HEK293 (cell line): ENCODE results near the gene PIGH.

Experiments used
- CTCF ChIA-PET: fragments of 350-600 bp; formaldehyde crosslinking; extraction: SDS; loops from one replicate; lab custom pipeline; 2021; ENCODE audit warnings: antibody characterized with exemption; lab: Yijun Ruan, JAX
- POLR2A ChIA-PET: fragments of 300-600 bp; formaldehyde crosslinking; extraction: SDS; loops from one replicate; lab custom pipeline; 2020; ENCODE audit warnings: antibody characterized with exemption, inconsistent platforms; lab: Yijun Ruan, JAX
- H3K27ac ChIP-seq: fragments of 200-500 bp; sonication (Bioruptor generic); 2 replicates; pipeline ENCODE4 v1.5.1; 2014; ENCODE audit warnings: low read depth, low read length, control low read depth, inconsistent platforms; ENCODE audit errors: extremely low read depth
- H3K36me3 ChIP-seq, 2 experiments: fragments of 200-500 bp in 1 of 2; sonication (Bioruptor generic) in 1 of 2; 1 replicate in 1 of 2; 2 replicates in 1 of 2; pipeline ENCODE4 v1.5.1; 2014 to 2017; ENCODE audit warnings: inconsistent platforms in 2 of 2, low read length in 2 of 2; ENCODE audit not compliant: control insufficient read depth in 2 of 2, insufficient read depth in 1 of 2
- H3K4me1 ChIP-seq: fragments of 200-500 bp; sonication (Bioruptor generic); 2 replicates; pipeline ENCODE4 v1.5.1; 2014; ENCODE audit warnings: mild to moderate bottlenecking, low read length, inconsistent platforms; ENCODE audit not compliant: control insufficient read depth, insufficient read depth
- H3K4me3 ChIP-seq: 2 replicates; pipeline ENCODE4 v1.5.1; 2011; ENCODE audit warnings: low read depth, mild to moderate bottlenecking, control low read depth, low read length, moderate library complexity
- H3K9me3 ChIP-seq: fragments of 200-500 bp; sonication (Bioruptor generic); 2 replicates; pipeline ENCODE4 v1.5.1; 2014; ENCODE audit warnings: low read depth, low read length, inconsistent platforms; ENCODE audit not compliant: control insufficient read depth, insufficient read depth
- BCL6B ChIP-seq: fragments of 450-650 bp; formaldehyde crosslinking; IDR thresholded peaks from 2 replicates; pipeline ENCODE4 v1.5.1; 2017; ENCODE audit warnings: missing biosample characterization, missing genetic modification characterization
- EGR2 ChIP-seq: fragments of 450-650 bp; formaldehyde crosslinking; IDR thresholded peaks from 2 replicates; pipeline ENCODE4 v1.5.1; 2016; ENCODE audit warnings: low read depth, missing biosample characterization, missing genetic modification characterization
- GFI1B ChIP-seq: fragments of 450-650 bp; formaldehyde crosslinking; IDR thresholded peaks from 2 replicates; pipeline ENCODE4 v1.5.1; 2016; ENCODE audit warnings: missing biosample characterization, missing genetic modification characterization
- GLI2 ChIP-seq: fragments of 450-650 bp; formaldehyde crosslinking; IDR thresholded peaks from 2 replicates; pipeline ENCODE4; 2017; ENCODE audit warnings: missing biosample characterization, missing genetic modification characterization, low read depth, borderline replicate concordance
- KLF9 ChIP-seq: fragments of 450-650 bp; formaldehyde crosslinking; IDR thresholded peaks from 2 replicates; pipeline ENCODE4 v1.5.1; 2016; ENCODE audit warnings: missing biosample characterization, missing genetic modification characterization, low read depth
- PRDM4 ChIP-seq: fragments of 450-650 bp; formaldehyde crosslinking; IDR thresholded peaks from 2 replicates; pipeline ENCODE4 v1.5.1; 2017; ENCODE audit warnings: missing biosample characterization, missing genetic modification characterization
- SP7 ChIP-seq: fragments of 450-650 bp; formaldehyde crosslinking; IDR thresholded peaks from 2 replicates; pipeline ENCODE4 v1.5.1; 2016; ENCODE audit warnings: missing biosample characterization, missing genetic modification characterization
- ZBTB44 ChIP-seq: fragments of 450-650 bp; IDR thresholded peaks from 2 replicates; pipeline ENCODE4 v1.5.1; 2018; ENCODE audit warnings: missing biosample characterization, mild to moderate bottlenecking, missing genetic modification characterization
- ZBTB49 ChIP-seq: fragments of 450-650 bp; formaldehyde crosslinking; IDR thresholded peaks from 2 replicates; pipeline ENCODE4 v1.5.1; 2016; ENCODE audit warnings: missing biosample characterization, missing genetic modification characterization, low read depth
- ZNF133 ChIP-seq: fragments of 450-650 bp; formaldehyde crosslinking; IDR thresholded peaks from 2 replicates; pipeline ENCODE4 v1.5.1; 2016; ENCODE audit warnings: missing biosample characterization, missing genetic modification characterization
- ZNF140 ChIP-seq: fragments of 450-650 bp; formaldehyde crosslinking; IDR thresholded peaks from 2 replicates; pipeline ENCODE4 v1.5.1; 2016; ENCODE audit warnings: missing biosample characterization, missing genetic modification characterization
- ZNF223 ChIP-seq: fragments of 450-650 bp; formaldehyde crosslinking; IDR thresholded peaks from 2 replicates; pipeline ENCODE4 v1.5.1; 2016; ENCODE audit warnings: missing biosample characterization, missing genetic modification characterization
- ZNF423 ChIP-seq: fragments of 450-650 bp; formaldehyde crosslinking; IDR thresholded peaks from 2 replicates; pipeline ENCODE4 v1.5.1; 2016; ENCODE audit warnings: missing biosample characterization, missing genetic modification characterization
- ZNF426 ChIP-seq: fragments of 450-650 bp; formaldehyde crosslinking; IDR thresholded peaks from 2 replicates; pipeline ENCODE4 v1.5.1; 2017; ENCODE audit warnings: missing biosample characterization, missing genetic modification characterization, mild to moderate bottlenecking, inconsistent platforms, moderate library complexity
- ZNF529 ChIP-seq: fragments of 450-650 bp; formaldehyde crosslinking; IDR thresholded peaks from 2 replicates; pipeline ENCODE4 v1.5.1; 2017; ENCODE audit warnings: missing genetic modification characterization, missing biosample characterization; ENCODE audit not compliant: insufficient replicate concordance
- ZNF558 ChIP-seq: fragments of 450-650 bp; formaldehyde crosslinking; IDR thresholded peaks from 2 replicates; pipeline ENCODE4 v1.5.1; 2016; ENCODE audit warnings: missing biosample characterization, missing genetic modification characterization
- ZSCAN18 ChIP-seq: fragments of 450-650 bp; formaldehyde crosslinking; IDR thresholded peaks from 2 replicates; pipeline ENCODE4 v1.5.1; 2016; ENCODE audit warnings: missing biosample characterization, missing genetic modification characterization

PIGH gene

GRCh38 chr14:67581643-67582042 lies 18.4 kb downstream of the PIGH start:
- H3K36me3 ChIP-seq = peaks cover 3 to 86% of the 10 kb centered on the region in 2 experiments
- ChIA-PET POLR2A (no interaction called here), CTCF (interaction anchor here (0.6 to 8.8 kb wide), 13 partner anchors 10 to 154 kb away, joined by 3 to 131 read pairs (median 4); partner anchors contain the start of genes PIGH and RDH12)

More at GRCh38 chr14:67581643-67582042, 18.4 kb downstream of the PIGH start:
- TF ChIP-seq ZNF426 (tag by site-specific recombination) (no peak), ZBTB44 (tag by site-specific recombination) (no peak), PRDM4 (no peak), BCL6B (tag by site-specific recombination) (no peak), ZBTB49 (tag by site-specific recombination) (no peak), GFI1B (no peak), ZNF133 (no peak), ZNF140 (tag by site-specific recombination) (no peak), GLI2 (no peak), EGR2 (tag by site-specific recombination) (no peak), KLF9 (tag by site-specific recombination) (no peak), ZNF223 (tag by site-specific recombination) (no peak), ZNF558 (no peak), ZNF529 (tag by site-specific recombination) (no peak), ZNF423 (tag by site-specific recombination) (no peak), ZSCAN18 (tag by site-specific recombination) (no peak), SP7 (no peak)
- Histone ChIP-seq H3K4me3 (no peak overlapping the region), H3K27ac (no peak overlapping the region), H3K9me3 (no peaks in the 10 kb centered on the region), H3K4me1 (no peaks in the 10 kb centered on the region)
